Activated effector memory CD4-positive, alpha-beta T cell treated with Interleukin-2 at 50 U/mL for 16 hours (primary cell): ENCODE measurements around the gene PRRT3.
A peak's percentile ranks its signal among the peaks of the same experiment; 100 is the strongest.

Source experiments
- DNase-seq: peaks from one replicate; pipeline ENCODE4 v3.0.0-alpha.2; 2020

PRRT3 gene

DNA sequence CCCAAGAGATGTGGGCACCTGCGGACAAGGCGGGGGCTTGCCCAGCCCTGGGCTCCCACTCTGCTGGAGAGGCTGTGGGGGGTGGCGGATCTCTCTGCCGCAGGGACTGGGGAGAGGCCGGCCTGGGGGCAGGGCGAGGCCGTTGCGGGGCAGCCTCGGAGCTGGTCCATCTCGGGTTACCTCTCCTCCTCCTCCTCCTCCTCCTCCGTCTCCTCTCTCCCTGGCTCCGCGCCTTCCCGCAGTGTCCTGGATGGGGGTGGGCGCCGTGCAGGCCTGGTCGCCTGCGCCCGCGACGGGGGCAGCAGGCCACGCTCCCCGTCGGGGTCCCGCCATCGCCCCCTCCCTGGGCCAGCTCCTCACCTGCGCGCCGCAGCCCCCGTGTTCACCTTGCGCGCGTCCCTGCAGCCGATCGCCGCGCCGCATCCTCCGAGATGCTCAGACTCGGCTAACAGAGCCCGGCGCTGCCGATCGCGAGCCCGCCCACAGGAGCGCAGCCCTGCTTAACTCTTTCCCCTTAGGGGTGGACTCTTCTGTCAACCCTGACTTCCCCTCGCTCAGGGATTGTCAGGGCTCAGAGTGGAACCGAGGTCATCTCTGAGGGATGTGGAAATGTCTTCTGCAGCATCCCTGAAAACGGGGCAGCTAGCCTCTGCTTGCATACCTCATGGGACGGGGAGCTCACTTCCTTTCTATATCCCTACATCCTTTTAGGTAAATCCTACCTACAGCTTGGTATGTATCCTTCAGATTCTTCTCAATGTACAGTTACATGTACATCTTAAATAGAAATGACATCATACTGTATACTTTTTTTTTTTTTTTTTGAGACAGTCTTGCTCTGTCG is at the start of gene PRRT3:
PRRT3 (minus strand) TSS at position 447 of the 844 bp plus-strand sequence. CDS start 2,293 bp downstream, outside the sequence.
- peak; percentile 40 for DNase-seq

DNA sequence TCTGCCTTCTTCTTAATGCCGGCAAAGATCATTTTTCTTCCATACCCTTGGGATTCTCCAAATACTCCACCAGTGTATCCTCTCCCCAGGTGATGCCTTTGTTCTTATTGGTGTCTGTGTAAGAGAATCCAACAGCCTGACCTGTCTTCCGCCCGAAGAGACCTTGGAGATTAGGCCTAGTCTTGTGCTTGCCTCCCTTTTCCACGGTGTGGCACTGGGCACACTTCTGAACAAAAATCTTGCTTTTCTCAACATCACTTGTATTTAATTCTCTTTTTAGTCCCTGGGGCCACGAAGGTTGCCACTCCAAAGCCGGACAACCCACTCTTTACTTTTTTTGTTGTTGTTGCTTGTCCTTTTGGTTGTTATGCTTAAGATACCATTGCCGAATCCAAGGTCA is 48.5 kb upstream of the PRRT3 start:
- DNase-seq = no peak

DNA sequence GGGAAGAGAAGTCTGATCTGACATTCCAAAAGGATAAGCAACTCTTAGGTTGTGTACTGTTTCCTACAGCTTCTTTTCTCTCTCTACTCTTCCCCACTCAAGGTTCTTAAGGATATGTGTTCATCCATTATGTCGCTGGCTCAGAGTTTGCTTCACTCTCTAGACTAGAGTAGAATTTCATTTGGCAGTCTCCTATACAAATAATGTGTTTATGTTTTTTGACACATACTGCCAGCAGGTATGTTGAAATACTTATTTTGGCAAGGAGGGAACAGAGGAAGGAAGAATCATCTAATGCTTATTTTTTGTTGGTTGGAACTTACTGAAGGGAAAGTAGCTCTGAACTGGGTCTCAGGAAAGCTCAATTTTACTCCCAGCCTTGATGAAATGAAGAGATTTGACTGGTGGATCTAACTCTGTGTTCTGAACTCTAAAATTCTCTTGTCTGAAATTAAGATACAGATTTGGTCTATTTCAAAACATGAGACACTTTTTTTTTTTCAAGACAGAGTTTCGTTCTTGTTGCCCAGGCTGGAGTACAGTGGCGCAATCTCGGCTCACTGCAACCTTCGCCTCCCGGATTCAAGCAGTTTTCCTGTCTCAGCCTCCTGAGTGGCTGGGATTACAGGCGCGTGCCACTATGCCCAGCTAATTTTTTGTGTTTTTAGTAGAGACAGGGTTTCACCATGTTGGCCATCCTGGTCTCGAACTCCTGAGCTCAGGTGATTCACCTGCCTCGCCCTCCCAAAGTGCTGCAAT is 42.1 kb upstream of the PRRT3 start:
- no peak for DNase-seq

DNA sequence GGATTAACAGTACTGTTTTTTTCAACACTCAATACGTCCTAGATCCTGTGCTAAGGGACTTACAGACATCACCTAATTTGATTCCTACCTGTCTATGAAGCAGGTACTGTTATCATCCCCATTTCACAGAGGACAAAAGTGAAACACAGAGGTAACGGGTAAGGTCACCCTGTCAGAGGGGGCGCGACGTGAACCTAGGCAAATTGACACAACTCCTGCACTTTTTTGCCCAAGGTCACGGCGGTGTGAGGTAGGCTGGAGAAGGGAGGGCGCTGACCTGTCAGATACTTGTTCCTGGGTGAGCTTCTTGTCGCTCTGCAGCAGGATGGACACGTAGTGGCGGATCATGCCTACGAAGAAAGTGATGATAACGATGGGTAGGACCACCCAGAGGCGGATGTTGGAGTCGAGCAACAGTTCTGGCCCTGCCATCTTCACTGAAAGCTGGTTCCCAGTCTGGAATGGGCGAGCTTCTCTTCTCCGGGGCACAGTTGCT is 34.1 kb upstream of the PRRT3 start:
- no peak for DNase-seq

DNA sequence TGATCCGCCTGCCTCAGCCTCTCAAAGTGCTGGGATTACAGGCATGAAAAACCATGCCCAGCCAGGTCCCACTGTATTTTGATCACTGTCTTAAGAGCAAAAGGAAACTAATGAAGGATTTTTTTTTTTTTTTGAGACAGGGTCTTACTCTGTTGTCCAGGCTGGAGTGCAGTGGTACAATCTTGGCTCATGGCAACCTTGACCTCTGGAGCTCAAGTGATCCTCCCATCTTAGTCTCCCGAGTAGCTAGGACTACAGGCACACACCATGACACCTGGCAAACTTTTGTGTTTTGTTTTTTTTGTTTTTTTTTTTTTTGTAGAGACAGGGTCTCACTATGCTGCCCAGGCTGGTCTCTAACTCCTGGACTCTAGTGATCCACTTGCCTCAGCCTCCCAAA is 28.0 kb upstream of the PRRT3 start:
- no peak for DNase-seq

DNA sequence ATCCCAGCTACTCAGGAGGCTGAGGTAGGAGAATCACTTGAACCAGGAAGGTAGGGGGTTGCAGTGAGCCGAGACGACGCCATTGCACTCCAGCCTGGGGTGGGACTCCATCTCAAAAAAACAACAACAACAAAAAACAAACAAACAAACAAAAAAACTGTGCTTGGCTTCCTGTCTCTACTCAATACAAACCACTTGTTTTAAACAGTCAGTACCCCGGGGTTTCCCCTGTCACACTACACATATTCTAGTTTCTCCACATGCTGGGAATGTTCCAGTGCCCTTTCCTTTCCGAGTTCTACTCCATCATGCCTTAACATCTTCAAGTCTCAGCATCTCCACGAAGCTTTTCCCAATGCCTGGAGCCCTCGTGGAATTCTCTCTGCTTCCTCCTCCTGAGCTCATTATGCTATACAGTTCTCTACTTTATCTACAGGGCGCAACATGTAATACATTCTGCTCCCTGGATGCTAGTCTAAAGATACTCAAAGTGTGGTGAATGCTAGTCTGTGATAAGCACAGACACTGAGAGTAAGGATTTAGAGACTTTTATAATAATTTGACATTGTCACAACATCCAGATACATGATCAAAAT is 26.6 kb upstream of the PRRT3 start:
- DNase-seq = no peak

DNA sequence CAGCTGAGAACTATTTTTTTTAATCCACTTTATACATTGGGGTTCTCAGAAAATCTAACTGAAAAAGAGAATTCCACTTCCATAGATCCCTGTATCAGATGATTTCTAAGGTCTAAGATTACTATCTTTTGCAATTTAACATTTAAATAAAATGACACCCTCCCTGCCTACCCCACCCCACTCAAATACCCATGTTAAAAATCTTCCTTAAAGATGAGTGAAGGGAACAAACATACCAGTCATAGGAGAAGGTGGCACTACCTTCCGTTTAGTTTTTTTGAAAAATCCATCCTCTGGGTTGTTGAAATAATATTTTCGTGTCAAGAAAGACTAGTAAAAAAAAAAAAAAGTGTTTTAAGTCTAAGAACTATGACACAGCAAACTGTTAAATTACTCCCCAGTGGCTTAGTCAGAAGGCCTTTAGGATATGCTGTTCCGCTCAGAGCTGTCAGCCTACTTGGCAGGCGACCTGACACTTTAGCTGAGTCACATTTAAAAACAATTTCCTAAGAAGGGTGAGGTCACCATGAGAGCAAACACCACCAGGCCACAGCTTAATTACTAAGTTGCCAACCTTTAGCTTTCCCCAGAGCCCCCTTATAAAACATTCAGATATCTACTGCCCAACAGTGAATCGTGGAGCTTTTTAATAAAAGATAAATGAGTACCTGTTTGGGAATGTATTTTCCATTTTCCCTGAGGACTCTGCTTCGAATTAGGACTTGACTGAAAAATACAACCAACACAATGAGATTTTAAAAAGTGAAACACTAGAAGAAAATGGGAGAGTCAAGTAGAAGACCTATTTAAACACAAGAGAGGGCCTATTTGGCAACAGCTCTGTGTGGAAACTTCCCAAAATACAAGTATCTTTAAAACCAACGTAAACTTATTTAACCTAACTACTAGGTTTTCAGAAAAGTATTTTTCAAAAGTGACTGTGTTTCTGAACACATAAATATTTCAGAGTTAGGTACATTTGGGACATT is 24.8 kb upstream of the PRRT3 start:
- no peak for DNase-seq

DNA sequence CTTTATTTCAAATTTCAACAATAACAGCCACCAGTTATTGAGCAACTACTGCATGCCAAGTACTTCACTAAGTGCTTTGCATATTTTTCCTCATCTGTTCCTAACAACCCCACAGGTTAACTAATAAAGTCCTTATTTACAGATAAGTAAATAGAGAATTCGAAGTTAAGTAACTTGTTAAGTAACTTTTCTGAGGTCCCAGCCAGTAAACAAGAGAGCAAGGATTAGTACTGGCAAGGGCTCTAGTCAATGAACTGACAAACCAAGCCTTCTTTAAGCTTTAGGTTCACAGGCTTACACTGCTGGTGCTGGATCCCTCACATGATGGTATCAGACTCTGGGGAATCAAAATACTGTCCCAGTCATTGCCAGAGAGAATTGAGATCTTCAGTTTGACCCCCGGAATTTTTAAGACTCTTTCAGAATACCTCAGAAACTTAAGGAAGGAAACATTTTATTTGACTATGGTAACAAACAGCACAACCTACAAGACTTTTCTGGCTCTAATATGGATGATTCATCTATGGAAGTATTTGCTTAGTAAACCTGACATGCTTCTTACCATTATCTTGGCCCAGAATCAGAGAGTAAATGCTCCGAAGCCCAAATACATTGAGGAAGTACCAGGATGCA is 17.9 kb upstream of the PRRT3 start:
- no peak for DNase-seq

DNA sequence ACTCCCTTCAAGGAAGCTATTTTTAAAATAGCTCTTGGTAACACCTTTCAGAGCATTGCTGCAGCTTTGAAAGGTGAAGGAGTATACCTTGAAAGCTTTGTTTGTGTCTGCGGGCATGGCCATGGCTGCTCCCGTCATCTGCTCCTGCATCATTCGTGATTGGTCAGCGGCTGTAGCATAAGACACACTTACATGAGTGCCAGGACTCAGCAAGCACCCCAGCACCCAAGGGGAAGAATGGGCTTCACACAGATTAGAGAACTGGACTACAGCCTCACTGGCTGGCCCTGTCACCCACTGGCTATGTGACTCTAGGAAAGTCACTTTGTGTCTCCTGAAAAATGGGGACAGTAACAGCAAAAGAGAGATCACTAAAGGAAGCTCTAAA is 17.4 kb upstream of the PRRT3 start:
- no peak for DNase-seq

DNA sequence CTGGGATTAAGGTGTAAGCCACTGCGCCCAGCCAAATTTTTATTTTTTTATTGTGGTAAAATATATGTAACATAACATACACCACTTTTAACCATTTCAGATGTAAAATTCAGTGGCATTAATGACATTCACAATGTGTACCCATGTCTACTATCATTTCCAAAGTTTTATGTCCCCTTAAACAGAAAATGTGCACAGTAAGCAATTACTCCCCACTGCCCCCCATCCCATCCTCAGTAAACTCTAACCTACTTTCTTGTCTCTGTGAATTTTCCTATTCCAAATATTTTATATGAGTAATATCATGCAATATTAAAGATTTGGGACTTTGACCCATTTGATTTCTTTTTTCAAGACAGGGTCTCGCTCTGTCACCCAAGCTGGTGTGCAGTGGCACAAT is 14.6 kb upstream of the PRRT3 start:
- DNase-seq = no peak

DNA sequence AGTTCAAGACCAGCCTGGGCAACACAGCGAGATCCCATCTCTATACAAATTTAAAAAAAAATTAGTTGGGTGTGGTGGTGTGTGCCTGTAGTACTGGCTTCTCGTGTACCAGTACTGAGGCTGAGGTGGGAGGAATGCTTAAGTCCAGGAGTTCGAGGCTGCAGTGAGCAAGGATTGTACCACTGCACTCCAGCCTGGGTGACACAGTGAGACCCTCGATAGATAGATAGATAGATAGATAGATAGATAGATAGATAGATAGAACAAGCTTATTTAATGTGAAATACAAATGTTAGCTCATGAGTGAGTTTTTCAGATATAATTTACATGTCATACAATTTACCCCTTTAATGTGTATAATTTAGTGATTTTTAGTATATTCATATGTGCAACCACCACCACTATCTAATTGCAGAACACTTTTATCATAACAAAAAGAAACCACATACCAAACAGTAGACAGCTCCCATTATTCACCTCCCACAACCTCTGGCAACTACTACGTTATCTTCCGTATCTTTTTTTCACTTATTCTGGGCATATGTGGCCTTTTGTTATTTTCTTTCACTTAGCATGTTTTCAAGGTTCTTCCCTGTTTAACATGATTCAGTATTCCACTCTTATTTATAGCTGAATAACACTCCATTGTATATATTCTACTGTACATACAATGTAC is 13.1 kb upstream of the PRRT3 start:
- no peak for DNase-seq

DNA sequence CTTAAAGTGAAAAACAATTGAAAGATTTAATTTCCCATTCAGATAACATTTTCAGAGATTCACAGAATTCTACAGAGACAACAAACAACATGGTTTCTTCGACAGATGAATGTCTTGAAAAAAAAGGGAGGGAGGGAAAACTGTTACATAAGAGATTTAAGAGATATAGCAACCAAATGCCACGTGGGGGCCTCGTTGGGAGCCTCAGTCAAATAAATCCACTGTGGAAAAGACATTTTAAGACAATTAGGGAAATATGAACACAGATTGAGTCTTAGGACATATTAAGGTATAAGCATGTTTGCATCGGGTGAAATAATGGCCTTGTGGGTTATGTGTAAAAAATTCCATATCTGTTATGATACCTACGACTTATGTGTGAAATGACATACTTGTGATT is 5.0 kb upstream of the PRRT3 start:
- no peak for DNase-seq

DNA sequence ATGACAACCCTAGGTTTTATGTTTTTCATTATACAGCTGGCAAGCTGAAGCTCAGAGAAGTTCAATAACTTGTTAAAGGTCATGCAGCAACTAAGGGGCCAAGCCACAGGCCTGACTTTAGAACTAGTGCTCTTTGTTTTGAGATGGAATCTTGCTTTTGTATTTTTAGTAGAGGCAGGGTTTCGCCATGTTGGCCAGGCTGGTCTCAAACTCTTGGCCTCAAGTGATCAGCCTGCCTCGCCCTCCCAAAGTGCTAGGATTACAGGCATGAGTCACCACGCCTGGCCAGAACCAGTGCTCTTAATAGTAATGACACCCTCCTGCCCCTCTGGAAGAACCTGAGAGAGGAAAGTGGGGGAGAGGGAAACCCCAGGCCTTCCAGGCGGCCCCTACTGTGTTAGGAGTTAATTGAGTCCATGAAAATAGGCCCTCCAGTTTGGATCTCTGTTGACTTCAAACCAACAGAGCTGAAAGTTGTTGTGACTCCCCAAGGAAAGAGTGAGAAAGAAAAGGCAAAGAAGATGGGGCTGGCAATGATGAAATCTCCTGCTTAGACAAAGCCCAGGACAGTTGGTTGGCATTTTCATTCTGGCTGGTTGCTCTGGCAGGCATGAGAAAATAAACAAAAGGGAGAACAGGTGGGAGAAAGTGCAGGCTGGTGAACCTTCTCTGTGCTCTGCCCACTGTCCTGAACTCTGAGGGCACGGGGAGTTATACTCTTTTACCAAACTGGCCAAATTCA is 3.6 kb upstream of the PRRT3 start:
- DNase-seq = no peak

DNA sequence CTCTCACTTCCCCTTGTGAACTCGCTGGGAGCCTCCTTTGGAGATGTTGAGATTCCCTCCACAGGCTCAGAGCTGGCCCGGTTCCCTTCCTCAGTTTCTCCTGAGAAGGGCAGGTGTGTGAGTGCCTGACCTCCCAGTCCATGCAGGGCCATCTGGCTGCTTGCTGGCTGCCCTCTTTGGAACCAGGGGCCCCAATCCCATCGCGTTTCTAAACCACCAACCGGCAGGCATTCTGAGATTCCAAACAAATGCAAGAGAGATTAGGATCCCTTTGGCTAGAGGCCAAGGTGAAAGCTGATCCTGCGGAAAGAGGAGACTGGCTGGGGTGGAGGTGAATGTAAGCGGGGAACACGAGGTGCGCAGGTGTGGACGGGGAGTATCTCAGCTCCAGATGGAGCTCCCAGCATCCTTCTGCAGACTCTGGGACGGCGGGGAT is 2.9 kb upstream of the PRRT3 start:
- no peak for DNase-seq

DNA sequence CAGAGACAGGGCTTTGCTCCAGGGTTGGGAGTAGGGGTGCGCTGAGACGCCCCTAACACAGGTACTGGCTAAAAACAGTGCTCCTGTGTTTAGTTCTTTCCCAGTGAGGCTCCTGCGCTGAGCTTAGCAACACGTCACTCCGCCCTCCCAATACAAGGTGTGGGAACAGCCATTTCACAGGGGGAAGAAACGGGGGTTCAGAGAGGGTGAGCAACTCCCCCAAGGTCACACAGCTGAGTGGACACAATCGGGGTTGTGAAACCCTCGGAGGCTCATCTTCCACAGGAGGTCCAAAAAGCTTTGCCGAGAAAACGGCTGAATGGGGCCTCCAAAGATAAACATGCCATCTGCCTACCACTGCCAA is 628 bp downstream of the PRRT3 start:
- no peak for DNase-seq

DNA sequence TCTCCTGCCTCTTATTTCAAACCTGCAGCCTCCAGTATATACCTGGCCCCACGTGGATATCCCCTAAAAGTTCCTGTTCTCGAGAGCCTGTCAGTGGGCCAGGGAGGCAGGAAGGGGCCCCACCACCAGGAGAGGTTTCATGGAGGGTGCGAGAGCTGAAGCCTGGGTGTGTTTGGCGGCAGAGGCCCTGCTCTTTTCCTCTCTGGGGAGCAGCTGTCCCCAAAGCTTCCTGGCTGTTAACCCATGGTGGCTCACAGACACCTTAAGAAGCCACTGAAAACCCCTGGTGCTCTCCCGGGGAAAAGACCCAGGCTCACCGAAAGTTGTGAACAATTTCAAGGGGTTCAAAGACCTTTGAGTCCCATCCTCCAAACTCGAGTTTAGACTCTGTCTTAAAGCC is 1.1 kb downstream of the PRRT3 start:
- DNase-seq = no peak

DNA sequence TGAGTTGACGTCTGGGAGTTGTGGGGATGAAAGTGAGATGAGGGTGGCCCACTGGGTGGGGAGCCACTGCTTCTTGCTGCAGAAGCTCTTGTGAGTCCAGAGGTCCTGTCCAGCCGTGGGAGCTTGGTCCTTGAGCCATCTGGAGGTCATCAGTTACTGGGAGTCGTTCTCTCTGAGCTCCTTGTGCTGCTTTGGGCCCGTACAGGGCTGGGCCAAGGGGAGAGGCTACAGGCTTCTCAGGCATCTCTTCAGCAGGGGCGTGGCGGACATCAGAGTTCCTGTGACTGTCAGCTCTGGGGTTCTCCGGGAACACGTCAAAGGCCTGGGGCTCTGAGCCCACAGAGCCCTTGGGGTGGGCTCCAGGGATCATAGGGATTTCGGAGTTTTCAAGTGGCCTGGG is 2.6 kb downstream of the PRRT3 start:
- no peak for DNase-seq

DNA sequence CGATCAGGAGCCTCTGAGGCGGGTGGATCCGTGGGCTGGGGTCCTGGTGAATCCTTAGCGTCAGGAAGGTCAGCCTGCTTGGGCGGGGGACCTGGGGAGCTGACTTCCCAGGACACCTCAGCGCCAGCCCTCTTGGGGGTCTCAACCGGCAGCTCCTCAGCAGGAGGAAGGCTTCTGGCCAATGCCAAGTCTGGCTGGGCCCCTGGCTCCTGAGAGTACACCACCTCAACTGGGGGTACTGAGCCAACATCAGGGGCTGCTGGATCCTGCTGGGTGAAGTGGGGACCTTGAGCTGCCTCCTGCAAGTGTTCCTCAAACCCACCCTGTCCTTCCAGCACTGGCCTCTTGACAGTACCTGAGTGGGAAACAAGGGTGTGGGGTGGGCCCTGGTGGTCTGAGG is 3.1 kb downstream of the PRRT3 start:
- no peak for DNase-seq

DNA sequence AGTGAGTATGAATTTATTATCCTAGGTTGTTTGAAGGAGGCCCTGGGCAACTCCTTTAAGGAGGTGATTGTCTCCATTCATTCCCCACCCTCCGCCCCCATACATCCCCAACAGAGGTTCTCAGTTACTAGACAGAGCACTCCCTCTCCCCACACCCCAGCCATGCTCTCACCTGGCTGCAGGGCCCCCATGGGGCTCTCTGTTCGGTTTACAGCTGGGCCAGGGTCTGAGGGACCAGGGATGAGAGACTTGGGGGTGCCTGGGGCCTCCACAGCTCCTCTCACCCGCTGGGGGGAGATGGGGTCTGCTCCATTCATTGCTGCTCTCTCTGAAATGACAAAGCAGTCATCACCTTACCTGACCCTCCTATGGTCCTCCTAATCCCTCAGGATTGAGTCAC is 3.6 kb downstream of the PRRT3 start:
- no peak for DNase-seq
